Mesothelial cell of epicardium (in vitro differentiated cells): ENCODE data around the gene CFAP46. TPM values are rescaled to one million over a fixed set of nuclear protein-coding genes. Genes with fewer than 3 reads are reported as not detected.

Source experiments
- DNase-seq, 2 experiments: peaks; one replicate each; pipeline ENCODE4 v3.0.0; 2021; ENCODE audit warnings: low spot score in 2 of 2; ENCODE audit not compliant: unreplicated experiment in 2 of 2
- H3K27ac Mint-ChIP-seq: 2 replicates; pipeline ENCODE4 v1.8.0; 2021; ENCODE audit warnings: mixed read lengths
- H3K27me3 Mint-ChIP-seq: 2 replicates; pipeline ENCODE4 v1.8.0; 2021; ENCODE audit warnings: low read depth, mixed read lengths
- H3K36me3 Mint-ChIP-seq: 2 replicates; pipeline ENCODE4 v1.8.0; 2021; ENCODE audit warnings: mixed read lengths
- H3K4me1 Mint-ChIP-seq: 2 replicates; pipeline ENCODE4 v1.8.0; 2021; ENCODE audit warnings: mixed read lengths
- H3K4me3 Mint-ChIP-seq: 2 replicates; pipeline ENCODE4 v1.8.0; 2021; ENCODE audit warnings: mild to moderate bottlenecking, moderate library complexity, mixed read lengths
- H3K9me3 Mint-ChIP-seq: 2 replicates; pipeline ENCODE4 v1.8.0; 2021; ENCODE audit warnings: mixed read lengths
- total RNA-seq: library from RNA; stranded (reverse); gene quantifications from 3 replicates; pipeline ENCODE4 v1.2.1, GENCODE V29; 2021
- TF ChIP-seq, protein P1 (sequence below): fragments of 200-600 bp; sonication (generic); IDR thresholded peaks from one replicate; pipeline ENCODE4 v1.5.0; 2021; ENCODE audit warnings: antibody characterized with exemption; ENCODE audit not compliant: unreplicated experiment

The CFAP46 gene
- total RNA-seq, 1 donor from 2014 or later = 3.1 TPM

DNA sequence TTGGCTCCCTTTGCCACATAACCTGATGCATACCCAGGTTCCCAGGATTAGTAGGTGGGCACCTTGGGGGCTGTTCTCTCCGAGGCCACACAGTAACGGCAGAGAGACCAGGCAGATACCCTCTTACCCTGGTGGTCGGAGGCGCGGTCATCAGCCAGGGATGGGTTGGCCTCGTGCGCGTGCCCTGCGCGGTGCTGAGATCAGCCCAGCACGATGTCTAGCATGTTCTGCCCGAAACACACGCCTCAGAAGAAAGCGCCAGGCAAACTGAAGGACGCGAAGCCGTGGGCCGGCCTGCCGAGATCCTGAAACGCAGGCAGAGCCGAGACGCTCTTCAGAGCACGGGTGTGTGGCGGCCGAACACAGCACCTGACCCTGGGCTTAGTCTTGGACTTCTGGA lies 34.7 kb upstream of the CFAP46 start:
- H3K36me3 Mint-ChIP-seq = no peaks in the 10 kb centered on the region
- DNase-seq = no peak
- TF ChIP-seq, protein P1, sequence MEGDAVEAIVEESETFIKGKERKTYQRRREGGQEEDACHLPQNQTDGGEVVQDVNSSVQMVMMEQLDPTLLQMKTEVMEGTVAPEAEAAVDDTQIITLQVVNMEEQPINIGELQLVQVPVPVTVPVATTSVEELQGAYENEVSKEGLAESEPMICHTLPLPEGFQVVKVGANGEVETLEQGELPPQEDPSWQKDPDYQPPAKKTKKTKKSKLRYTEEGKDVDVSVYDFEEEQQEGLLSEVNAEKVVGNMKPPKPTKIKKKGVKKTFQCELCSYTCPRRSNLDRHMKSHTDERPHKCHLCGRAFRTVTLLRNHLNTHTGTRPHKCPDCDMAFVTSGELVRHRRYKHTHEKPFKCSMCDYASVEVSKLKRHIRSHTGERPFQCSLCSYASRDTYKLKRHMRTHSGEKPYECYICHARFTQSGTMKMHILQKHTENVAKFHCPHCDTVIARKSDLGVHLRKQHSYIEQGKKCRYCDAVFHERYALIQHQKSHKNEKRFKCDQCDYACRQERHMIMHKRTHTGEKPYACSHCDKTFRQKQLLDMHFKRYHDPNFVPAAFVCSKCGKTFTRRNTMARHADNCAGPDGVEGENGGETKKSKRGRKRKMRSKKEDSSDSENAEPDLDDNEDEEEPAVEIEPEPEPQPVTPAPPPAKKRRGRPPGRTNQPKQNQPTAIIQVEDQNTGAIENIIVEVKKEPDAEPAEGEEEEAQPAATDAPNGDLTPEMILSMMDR = no peak
- H3K27me3 Mint-ChIP-seq = peaks cover 56% of the 10 kb centered on the region
- H3K27ac Mint-ChIP-seq = no peak overlapping the region
- H3K4me3 Mint-ChIP-seq = no peak overlapping the region
- H3K4me1 Mint-ChIP-seq = no peaks in the 10 kb centered on the region
- no peaks in the 10 kb centered on the region for H3K9me3 Mint-ChIP-seq

DNA sequence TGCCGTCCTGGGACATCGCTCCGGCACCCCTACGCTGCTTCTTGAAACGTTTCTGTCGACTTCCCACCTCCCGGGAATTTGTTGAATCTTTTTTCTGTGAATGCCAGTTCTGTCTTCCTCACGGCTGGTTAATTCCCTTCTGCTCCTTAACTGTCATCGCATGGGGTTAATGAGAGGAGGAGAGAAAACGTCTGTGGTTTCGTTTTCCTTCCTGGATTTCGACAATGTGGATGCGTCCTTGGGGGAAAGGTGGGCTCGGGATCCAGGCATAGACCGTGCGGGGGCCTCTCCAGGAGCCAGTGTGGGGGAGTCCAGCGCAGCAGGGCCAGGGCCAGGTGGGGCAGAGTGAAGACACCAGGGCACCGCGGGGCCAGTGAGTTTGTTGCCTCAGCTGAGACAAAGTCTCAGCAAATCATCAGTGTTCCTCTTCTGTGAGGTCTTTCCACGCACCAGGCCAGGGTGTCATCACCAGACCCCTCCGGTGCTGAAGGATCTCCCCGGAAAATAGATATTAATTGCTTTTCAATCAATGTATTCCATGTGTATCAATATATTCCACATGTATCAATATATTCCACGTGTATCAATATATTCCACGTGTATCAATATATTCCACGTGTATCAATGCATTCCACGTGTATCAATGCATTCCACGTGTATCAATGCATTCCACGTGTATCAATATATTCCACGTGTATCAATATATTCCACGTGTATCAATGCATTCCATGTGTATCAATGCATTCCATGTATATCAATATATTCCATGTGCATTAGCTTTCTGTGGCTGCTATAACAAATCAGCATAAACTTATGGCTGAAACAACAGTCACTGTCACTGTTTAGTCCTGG lies 33.7 kb upstream of the CFAP46 start:
- TF ChIP-seq, protein P1 = no peak
- no peaks in the 10 kb centered on the region for H3K9me3 Mint-ChIP-seq
- no peak overlapping the region for H3K27ac Mint-ChIP-seq
- peaks cover 57% of the 10 kb centered on the region for H3K27me3 Mint-ChIP-seq
- no peak for DNase-seq
- no peaks in the 10 kb centered on the region for H3K36me3 Mint-ChIP-seq
- no peak overlapping the region for H3K4me3 Mint-ChIP-seq
- H3K4me1 Mint-ChIP-seq = no peaks in the 10 kb centered on the region

DNA sequence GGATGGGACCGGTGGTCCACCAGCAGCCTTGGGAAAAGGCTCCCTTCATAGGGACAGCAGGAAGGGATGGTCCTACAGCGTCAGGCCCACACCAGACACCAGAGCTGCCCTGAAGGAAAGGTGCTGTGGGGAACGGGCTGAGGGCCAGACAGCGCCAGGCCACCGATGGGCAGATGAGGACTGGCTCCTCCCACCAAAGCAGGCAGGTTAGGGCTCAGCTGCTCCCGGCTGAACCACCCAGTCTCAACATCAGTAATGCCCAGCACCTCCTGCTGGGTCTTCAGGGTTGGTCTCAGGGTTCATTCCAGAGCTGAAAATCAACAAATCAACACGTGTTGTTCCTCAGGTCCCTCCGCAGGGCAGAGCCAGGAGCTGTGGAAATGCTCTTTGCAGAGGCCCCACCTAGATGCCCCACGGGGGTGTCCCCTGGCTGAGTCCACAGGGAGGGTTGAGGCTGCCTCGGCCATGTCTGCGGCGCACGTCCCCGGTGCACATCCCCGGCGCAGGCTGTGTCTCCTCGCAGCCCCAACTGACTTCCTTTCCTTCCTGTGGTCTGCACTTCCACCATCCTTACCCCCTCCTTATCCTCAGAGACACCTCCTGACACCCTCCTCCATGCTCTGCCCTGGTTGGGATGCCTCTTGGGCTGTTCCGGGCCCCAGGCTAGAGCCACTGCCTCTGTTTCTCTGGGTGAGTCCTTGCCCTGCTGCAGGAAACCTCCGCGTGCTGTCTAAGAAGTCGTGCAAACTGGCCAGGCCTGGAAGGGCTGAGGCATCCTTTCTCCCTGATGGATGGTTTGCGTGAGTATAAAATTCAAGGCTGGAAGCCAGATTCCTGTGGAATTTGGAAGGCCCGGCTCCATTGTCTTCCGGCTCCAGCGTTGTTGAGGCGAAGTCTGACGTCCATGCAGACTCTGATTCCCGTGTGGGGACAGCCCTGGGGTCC lies 32.8 kb upstream of the CFAP46 start:
- no peaks in the 10 kb centered on the region for H3K4me1 Mint-ChIP-seq
- H3K36me3 Mint-ChIP-seq = no peaks in the 10 kb centered on the region
- H3K4me3 Mint-ChIP-seq = no peak overlapping the region
- no peak for DNase-seq
- peaks cover 58% of the 10 kb centered on the region for H3K27me3 Mint-ChIP-seq
- H3K27ac Mint-ChIP-seq = no peak overlapping the region
- TF ChIP-seq, protein P1 = no peak
- H3K9me3 Mint-ChIP-seq = peaks cover 3% of the 10 kb centered on the region

DNA sequence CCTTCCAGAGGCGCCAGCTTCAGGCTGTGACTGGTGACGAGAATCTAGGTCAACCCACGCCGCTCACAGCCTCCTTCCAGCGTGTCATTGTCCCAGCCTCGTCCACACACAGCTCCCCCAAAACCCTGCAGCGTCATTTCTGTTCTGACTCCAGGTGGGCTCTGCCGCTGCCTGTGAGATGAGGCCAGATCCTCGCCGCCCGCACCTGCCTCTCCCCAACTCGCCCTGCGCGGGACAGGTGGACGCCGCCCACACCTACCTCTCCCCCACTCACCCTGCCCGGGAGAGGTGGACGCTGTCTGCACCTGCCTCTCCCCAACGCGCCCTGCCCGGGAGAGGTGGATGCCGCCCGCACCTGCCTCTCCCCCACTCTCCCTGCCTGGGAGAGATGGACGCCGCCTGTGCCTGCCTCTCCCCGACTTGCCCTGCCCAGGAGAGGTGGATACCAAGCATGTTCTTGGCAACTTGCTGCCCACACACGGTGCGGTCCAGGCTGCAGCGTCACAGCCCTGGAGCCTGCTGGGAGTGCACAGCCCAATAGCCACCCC lies 32.0 kb upstream of the CFAP46 start:
- Mint-ChIP-seq H3K9me3 (peaks cover 9% of the 10 kb centered on the region), H3K4me3 (no peak overlapping the region), H3K27me3 (peaks cover 57% of the 10 kb centered on the region), H3K4me1 (no peaks in the 10 kb centered on the region), H3K36me3 (no peaks in the 10 kb centered on the region), H3K27ac (no peak overlapping the region)
- TF ChIP-seq, protein P1 = no peak
- no peak for DNase-seq

GRCh38 chr10:132973903-132974241 lies 31.5 kb upstream of the CFAP46 start:
- Mint-ChIP-seq H3K27ac (no peak overlapping the region), H3K4me3 (no peak overlapping the region), H3K27me3 (peaks cover 57% of the 10 kb centered on the region), H3K36me3 (no peaks in the 10 kb centered on the region), H3K4me1 (no peaks in the 10 kb centered on the region), H3K9me3 (peaks cover 13% of the 10 kb centered on the region)
- no peak for DNase-seq
- TF ChIP-seq, protein P1 = no peak
